Keratinocyte (primary cell): ENCODE measurements around the gene MLX. TPM values are rescaled to one million over a fixed set of nuclear protein-coding genes. Genes with fewer than 3 reads are reported as not detected.

Experiments
- DNase-seq: peaks from one replicate; pipeline ENCODE4 v3.0.0-alpha.2; 2011; ENCODE audit warnings: low read depth, missing footprints, low spot score
- FAIRE-seq: peaks from 2 replicates; lab custom pipeline; 2011; peaks lifted over from hg19 to GRCh38; lab: Jason Lieb, UNC
- H2AFZ ChIP-seq: 2 replicates; pipeline ENCODE4 v1.6.0; 2012; ENCODE audit warnings: low read length, control low read depth, inconsistent platforms; ENCODE audit not compliant: control insufficient read depth
- H3K27ac ChIP-seq: 2 replicates; pipeline ENCODE4 v1.5.1; 2011; ENCODE audit warnings: low read length; ENCODE audit not compliant: control insufficient read depth, insufficient read depth
- H3K27me3 ChIP-seq: 3 replicates; pipeline ENCODE4 v1.6.0; 2011; ENCODE audit warnings: low read length; ENCODE audit not compliant: control insufficient read depth, insufficient read depth; ENCODE audit errors: extremely low read depth
- H3K36me3 ChIP-seq, 2 experiments: 2 replicates in 1 of 2; 3 replicates in 1 of 2; pipeline ENCODE4 v1.5.1; 2011; ENCODE audit warnings: low read length in 2 of 2, mild to moderate bottlenecking in 1 of 2; ENCODE audit not compliant: control insufficient read depth in 2 of 2, insufficient read depth in 2 of 2; ENCODE audit errors: extremely low read depth in 1 of 2
- H3K4me1 ChIP-seq: 3 replicates; pipeline ENCODE4 v1.5.1; 2011; ENCODE audit warnings: low read length; ENCODE audit not compliant: control insufficient read depth, insufficient read depth; ENCODE audit errors: extremely low read depth
- H3K4me2 ChIP-seq: 3 replicates; pipeline ENCODE4 v1.6.0; 2011; ENCODE audit warnings: low read depth, low read length; ENCODE audit not compliant: control insufficient read depth, insufficient read depth; ENCODE audit errors: extremely low read depth
- H3K4me3 ChIP-seq, 3 experiments: fragments of 200-600 bp in 1 of 3; sonication (generic) in 1 of 3; 2 replicates in 2 of 3; 3 replicates in 1 of 3; pipeline ENCODE4 v1.5.1; 2011 to 2016; ENCODE audit warnings: low read length in 3 of 3, mild to moderate bottlenecking in 3 of 3, control low read depth in 2 of 3, inconsistent platforms in 1 of 3, low read depth in 1 of 3, mixed read lengths in 1 of 3, mixed run types in 1 of 3, moderate library complexity in 1 of 3; ENCODE audit not compliant: control insufficient read depth in 2 of 3, insufficient read depth in 2 of 3; ENCODE audit errors: extremely low read depth in 1 of 3
- H3K79me2 ChIP-seq: 2 replicates; pipeline ENCODE4 v1.6.0; 2012; ENCODE audit warnings: low read length; ENCODE audit not compliant: control insufficient read depth, insufficient read depth
- H3K9ac ChIP-seq: 3 replicates; pipeline ENCODE4 v1.6.0; 2011; ENCODE audit warnings: low read length; ENCODE audit not compliant: control insufficient read depth, insufficient read depth; ENCODE audit errors: extremely low read depth
- H3K9me1 ChIP-seq: 3 replicates; pipeline ENCODE4 v1.6.0; 2011; ENCODE audit warnings: low read length; ENCODE audit not compliant: control insufficient read depth, insufficient read depth; ENCODE audit errors: extremely low read depth
- H3K9me3 ChIP-seq: 2 replicates; pipeline ENCODE4 v1.5.1; 2012; ENCODE audit warnings: low read depth, low read length; ENCODE audit not compliant: control insufficient read depth
- H4K20me1 ChIP-seq: 3 replicates; pipeline ENCODE4 v1.6.0; 2011; ENCODE audit warnings: low read length; ENCODE audit not compliant: control insufficient read depth, insufficient read depth; ENCODE audit errors: extremely low read depth
- EZH2 ChIP-seq: IDR thresholded peaks from one replicate; pipeline ENCODE4 v1.6.1; 2012; ENCODE audit warnings: inconsistent platforms, mild to moderate bottlenecking, low read length, moderate library complexity
- dilution Hi-C: fragments of 300-500 bp; cut with MboI; formaldehyde crosslinking; loops from one replicate; pipeline ENCODE4 v1.7.0; 2020; ENCODE audit warnings: low sequenced_read_pairs; ENCODE audit not compliant: extremely low pct_ligation_motif_present
- polyA plus RNA-seq, 5 experiments: library from polyadenylated mRNA; depleted of rRNA in 3 of 5; stranded (reverse) in 3 of 5; stranded (forward) in 1 of 5; unstranded in 1 of 5; fragments of >200 nt; gene quantifications; 1 replicate in 1 of 5; 2 replicates in 3 of 5; 3 replicates in 1 of 5; pipeline versions ENCODE4 v1.2.1 to v1.2.3, GENCODE V29; 2011 to 2012; ENCODE audit warnings: missing spikeins in 2 of 5, low read depth in 1 of 5, low replicate concordance in 1 of 5
- TF ChIP-seq, protein P1 (sequence below), 3 experiments: IDR thresholded peaks in 1 of 3; conservative IDR thresholded peaks in 1 of 3; optimal IDR thresholded peaks in 1 of 3; 2 replicates in 2 of 3; 3 replicates in 1 of 3; pipeline versions ENCODE3 to v1.5.1; 2011; ENCODE audit warnings: low read length in 3 of 3, mild to moderate bottlenecking in 3 of 3, moderate library complexity in 2 of 3, control low read depth in 1 of 3, inconsistent platforms in 1 of 3; ENCODE audit not compliant: insufficient read depth in 2 of 3; ENCODE audit errors: extremely low read depth in 1 of 3

MLX gene
- polyA plus RNA-seq, 1 donor (not counting 4 experiments of a cell fraction or from before 2014, with no cell fraction given): 39.2 TPM

GRCh38 chr17:42564815-42565522, 1.9 kb upstream of the MLX start:
- dilution Hi-C loops: no loop called here
- peaks cover 23 to 46% of the 10 kb centered on the region in 2 experiments for H3K36me3 ChIP-seq
- no peak overlapping the region for H3K9ac ChIP-seq
- H3K4me2 ChIP-seq: no peak overlapping the region
- no peak for TF ChIP-seq EZH2
- TF ChIP-seq, protein P1, sequence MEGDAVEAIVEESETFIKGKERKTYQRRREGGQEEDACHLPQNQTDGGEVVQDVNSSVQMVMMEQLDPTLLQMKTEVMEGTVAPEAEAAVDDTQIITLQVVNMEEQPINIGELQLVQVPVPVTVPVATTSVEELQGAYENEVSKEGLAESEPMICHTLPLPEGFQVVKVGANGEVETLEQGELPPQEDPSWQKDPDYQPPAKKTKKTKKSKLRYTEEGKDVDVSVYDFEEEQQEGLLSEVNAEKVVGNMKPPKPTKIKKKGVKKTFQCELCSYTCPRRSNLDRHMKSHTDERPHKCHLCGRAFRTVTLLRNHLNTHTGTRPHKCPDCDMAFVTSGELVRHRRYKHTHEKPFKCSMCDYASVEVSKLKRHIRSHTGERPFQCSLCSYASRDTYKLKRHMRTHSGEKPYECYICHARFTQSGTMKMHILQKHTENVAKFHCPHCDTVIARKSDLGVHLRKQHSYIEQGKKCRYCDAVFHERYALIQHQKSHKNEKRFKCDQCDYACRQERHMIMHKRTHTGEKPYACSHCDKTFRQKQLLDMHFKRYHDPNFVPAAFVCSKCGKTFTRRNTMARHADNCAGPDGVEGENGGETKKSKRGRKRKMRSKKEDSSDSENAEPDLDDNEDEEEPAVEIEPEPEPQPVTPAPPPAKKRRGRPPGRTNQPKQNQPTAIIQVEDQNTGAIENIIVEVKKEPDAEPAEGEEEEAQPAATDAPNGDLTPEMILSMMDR (optimal IDR thresholded peaks at IDR 0.05 in 1 of 3, IDR thresholded peaks at IDR 0.05 in 1 of 3, conservative IDR thresholded peaks at IDR 0.05 in 1 of 3; ENCODE audit: extremely low read depth in 1 of 3, insufficient read depth in 2 of 3, low read length in 3 of 3): no peak
- no peaks in the 10 kb centered on the region for H3K9me1 ChIP-seq
- no peaks in the 10 kb centered on the region for H4K20me1 ChIP-seq
- H3K9me3 ChIP-seq: no peaks in the 10 kb centered on the region
- DNase-seq (no peak), FAIRE-seq (no peak)
- H3K27ac ChIP-seq: no peak overlapping the region
- no peaks in the 10 kb centered on the region for H3K27me3 ChIP-seq
- H3K4me3 ChIP-seq: no peak overlapping the region
- peaks cover 31% of the 10 kb centered on the region for H3K4me1 ChIP-seq
- no peak overlapping the region for H2AFZ ChIP-seq
- peaks cover 45% of the 10 kb centered on the region for H3K79me2 ChIP-seq

- no peaks in the 10 kb centered on the region for H3K27me3 ChIP-seq
- peaks cover 48% of the 10 kb centered on the region for H3K79me2 ChIP-seq
- peaks cover 31% of the 10 kb centered on the region for H3K4me1 ChIP-seq
- H3K9ac ChIP-seq: no peak overlapping the region
- FAIRE-seq (no peak), DNase-seq (no peak)
- H3K36me3 ChIP-seq: peaks cover 27 to 50% of the 10 kb centered on the region in 2 experiments
- H2AFZ ChIP-seq: no peak overlapping the region
- dilution Hi-C loops: no loop called here
- TF ChIP-seq EZH2: no peak
- TF ChIP-seq, protein P1 (optimal IDR thresholded peaks at IDR 0.05 in 1 of 3, IDR thresholded peaks at IDR 0.05 in 1 of 3, conservative IDR thresholded peaks at IDR 0.05 in 1 of 3; ENCODE audit: extremely low read depth in 1 of 3, insufficient read depth in 2 of 3, low read length in 3 of 3): no peak
- no peaks in the 10 kb centered on the region for H4K20me1 ChIP-seq
- H3K27ac ChIP-seq: no peak overlapping the region
- H3K4me2 ChIP-seq: no peak overlapping the region
- H3K9me3 ChIP-seq: no peaks in the 10 kb centered on the region
- no peaks in the 10 kb centered on the region for H3K9me1 ChIP-seq
- H3K4me3 ChIP-seq: no peak overlapping the region
Observed at GRCh38 chr17:42565523-42566214, 1.2 kb upstream of the MLX start.
